ENCODE measurements around the gene RHD.

DNA sequence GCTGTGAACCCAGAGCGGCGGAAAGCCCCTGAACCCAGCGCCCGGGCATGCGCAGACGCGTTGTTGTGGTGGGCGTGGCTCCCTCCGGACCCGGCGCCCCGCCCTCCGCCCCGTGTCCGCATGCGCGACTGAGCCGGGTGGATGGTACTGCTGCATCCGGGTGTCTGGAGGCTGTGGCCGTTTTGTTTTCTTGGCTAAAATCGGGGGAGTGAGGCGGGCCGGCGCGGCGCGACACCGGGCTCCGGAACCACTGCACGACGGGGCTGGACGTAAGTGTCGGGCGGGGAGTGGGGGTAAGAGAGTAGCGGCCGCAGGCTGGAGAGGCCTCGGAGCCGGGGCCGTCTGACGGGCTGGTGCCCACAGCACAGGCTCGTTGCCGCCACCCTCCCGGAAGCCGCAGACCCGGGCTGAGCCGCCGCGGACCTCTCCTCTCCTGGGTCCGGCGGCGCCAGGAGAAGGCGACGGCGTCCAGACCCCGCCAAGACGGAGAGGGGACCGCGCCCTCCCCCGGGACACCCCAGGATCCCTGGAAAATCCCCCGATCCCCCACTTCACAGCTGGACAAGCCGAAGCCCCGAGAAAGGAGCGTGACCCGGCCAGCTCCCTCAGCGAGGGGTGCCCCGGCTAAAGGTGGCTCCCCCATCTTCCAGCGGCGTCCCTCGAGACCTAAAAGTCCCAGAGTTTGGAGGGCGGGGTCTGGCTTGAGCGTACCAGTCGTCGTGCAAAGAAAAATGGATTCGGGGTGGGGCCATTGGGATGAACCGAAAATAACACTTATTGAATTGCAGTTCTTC, 66.1 kb downstream of the RHD start, which contains the start of gene TMEM50A:
- TF ChIP-seq, protein P1, sequence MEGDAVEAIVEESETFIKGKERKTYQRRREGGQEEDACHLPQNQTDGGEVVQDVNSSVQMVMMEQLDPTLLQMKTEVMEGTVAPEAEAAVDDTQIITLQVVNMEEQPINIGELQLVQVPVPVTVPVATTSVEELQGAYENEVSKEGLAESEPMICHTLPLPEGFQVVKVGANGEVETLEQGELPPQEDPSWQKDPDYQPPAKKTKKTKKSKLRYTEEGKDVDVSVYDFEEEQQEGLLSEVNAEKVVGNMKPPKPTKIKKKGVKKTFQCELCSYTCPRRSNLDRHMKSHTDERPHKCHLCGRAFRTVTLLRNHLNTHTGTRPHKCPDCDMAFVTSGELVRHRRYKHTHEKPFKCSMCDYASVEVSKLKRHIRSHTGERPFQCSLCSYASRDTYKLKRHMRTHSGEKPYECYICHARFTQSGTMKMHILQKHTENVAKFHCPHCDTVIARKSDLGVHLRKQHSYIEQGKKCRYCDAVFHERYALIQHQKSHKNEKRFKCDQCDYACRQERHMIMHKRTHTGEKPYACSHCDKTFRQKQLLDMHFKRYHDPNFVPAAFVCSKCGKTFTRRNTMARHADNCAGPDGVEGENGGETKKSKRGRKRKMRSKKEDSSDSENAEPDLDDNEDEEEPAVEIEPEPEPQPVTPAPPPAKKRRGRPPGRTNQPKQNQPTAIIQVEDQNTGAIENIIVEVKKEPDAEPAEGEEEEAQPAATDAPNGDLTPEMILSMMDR (IDR thresholded peaks at IDR 0.05; ENCODE audit: poor library complexity): no peak
- TF ChIP-seq EZH2 (IDR thresholded peaks at IDR 0.05; ENCODE audit: borderline replicate concordance) (no peak), EZH2phosphoT487 (IDR thresholded peaks at IDR 0.05; ENCODE audit: low read depth, severe bottlenecking, unreplicated experiment) (no peak)
